Progenitor cell of endocrine pancreas (in vitro differentiated cells): ENCODE data around the gene PLEK2. TPM values are rescaled to one million over a fixed set of nuclear protein-coding genes. Genes with fewer than 3 reads are reported as not detected.

ENCODE experiments used
- DNase-seq: peaks from one replicate; pipeline ENCODE4 v3.0.0; 2021; ENCODE audit warnings: low spot score; ENCODE audit not compliant: unreplicated experiment
- H3K27ac Mint-ChIP-seq: 2 replicates; pipeline ENCODE4 v1.8.0; 2021; ENCODE audit warnings: mild to moderate bottlenecking, moderate library complexity, mixed read lengths
- H3K27me3 Mint-ChIP-seq: 2 replicates; pipeline ENCODE4 v1.8.0; 2021; ENCODE audit warnings: mixed read lengths
- H3K36me3 Mint-ChIP-seq: 2 replicates; pipeline ENCODE4 v1.8.0; 2022; ENCODE audit warnings: mixed read lengths; ENCODE audit not compliant: insufficient read depth
- H3K4me1 Mint-ChIP-seq: 2 replicates; pipeline ENCODE4 v1.8.0; 2021; ENCODE audit warnings: low read depth, mixed read lengths
- H3K4me3 Mint-ChIP-seq: 2 replicates; pipeline ENCODE4 v1.8.0; 2021; ENCODE audit warnings: low read depth, mild to moderate bottlenecking, moderate library complexity, mixed read lengths
- H3K9me3 Mint-ChIP-seq: 2 replicates; pipeline ENCODE4 v1.8.0; 2021; ENCODE audit warnings: low read depth, mixed read lengths
- total RNA-seq: library from RNA; stranded (reverse); gene quantifications from 2 replicates; pipeline ENCODE4 v1.2.1, GENCODE V29; 2021
- TF ChIP-seq, protein P1 (sequence below): fragments of 200-600 bp; sonication (generic); IDR thresholded peaks from one replicate; pipeline ENCODE4 v1.5.0; 2021; ENCODE audit warnings: antibody characterized with exemption, mild to moderate bottlenecking; ENCODE audit not compliant: unreplicated experiment

The PLEK2 gene
- total RNA-seq, 1 donor from 2014 or later, result 0.89 TPM

DNA sequence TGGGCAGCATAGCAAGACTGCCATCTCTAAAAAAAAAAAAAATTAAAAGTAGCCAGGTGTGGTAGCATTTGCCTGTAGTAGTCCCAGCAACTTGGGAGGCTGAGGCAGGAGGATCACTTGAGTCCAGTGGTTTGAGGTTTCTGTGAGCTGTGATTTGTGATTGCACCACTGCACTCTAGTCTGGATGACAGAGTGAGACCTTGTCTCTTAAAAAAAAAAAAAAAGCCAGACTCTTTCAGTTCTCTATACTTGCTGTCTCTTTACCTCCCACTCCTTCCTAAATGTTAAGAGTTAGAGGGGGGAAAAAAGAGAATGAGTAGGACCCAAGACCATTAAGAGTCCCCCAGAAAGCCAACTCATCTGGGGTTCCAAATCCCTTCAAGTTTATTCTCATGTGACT, 34.0 kb downstream of the PLEK2 start:
- H3K36me3 Mint-ChIP-seq, result peaks cover 29% of the 10 kb centered on the region
- H3K27ac Mint-ChIP-seq, result no peak overlapping the region

GRCh38 chr14:67373347-67373746, 38.6 kb downstream of the PLEK2 start:
- TF ChIP-seq, protein P1, sequence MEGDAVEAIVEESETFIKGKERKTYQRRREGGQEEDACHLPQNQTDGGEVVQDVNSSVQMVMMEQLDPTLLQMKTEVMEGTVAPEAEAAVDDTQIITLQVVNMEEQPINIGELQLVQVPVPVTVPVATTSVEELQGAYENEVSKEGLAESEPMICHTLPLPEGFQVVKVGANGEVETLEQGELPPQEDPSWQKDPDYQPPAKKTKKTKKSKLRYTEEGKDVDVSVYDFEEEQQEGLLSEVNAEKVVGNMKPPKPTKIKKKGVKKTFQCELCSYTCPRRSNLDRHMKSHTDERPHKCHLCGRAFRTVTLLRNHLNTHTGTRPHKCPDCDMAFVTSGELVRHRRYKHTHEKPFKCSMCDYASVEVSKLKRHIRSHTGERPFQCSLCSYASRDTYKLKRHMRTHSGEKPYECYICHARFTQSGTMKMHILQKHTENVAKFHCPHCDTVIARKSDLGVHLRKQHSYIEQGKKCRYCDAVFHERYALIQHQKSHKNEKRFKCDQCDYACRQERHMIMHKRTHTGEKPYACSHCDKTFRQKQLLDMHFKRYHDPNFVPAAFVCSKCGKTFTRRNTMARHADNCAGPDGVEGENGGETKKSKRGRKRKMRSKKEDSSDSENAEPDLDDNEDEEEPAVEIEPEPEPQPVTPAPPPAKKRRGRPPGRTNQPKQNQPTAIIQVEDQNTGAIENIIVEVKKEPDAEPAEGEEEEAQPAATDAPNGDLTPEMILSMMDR, result no peak
- no peaks in the 10 kb centered on the region for H3K9me3 Mint-ChIP-seq
- no peak for DNase-seq
- H3K4me1 Mint-ChIP-seq, result peaks cover 6% of the 10 kb centered on the region
- no peaks in the 10 kb centered on the region for H3K27me3 Mint-ChIP-seq
- no peak overlapping the region for H3K4me3 Mint-ChIP-seq
- peaks cover 31% of the 10 kb centered on the region for H3K36me3 Mint-ChIP-seq
- no peak overlapping the region for H3K27ac Mint-ChIP-seq

More for the DNA sequence above, 34.0 kb downstream of the PLEK2 start:
- H3K4me1 Mint-ChIP-seq, result peaks cover 2% of the 10 kb centered on the region
- no peak for DNase-seq
- no peaks in the 10 kb centered on the region for H3K9me3 Mint-ChIP-seq
- TF ChIP-seq, protein P1, result no peak
- H3K4me3 Mint-ChIP-seq, result no peak overlapping the region
- H3K27me3 Mint-ChIP-seq, result no peaks in the 10 kb centered on the region

- Mint-ChIP-seq H3K9me3 (no peaks in the 10 kb centered on the region), H3K27ac (peak overlapping the region; percentile 14), H3K27me3 (no peaks in the 10 kb centered on the region), H3K36me3 (peaks cover 33% of the 10 kb centered on the region), H3K4me3 (no peak overlapping the region), H3K4me1 (peaks cover 6% of the 10 kb centered on the region)
- no peak for DNase-seq
- TF ChIP-seq, protein P1, result no peak
Observed at GRCh38 chr14:67372833-67373232, 39.1 kb downstream of the PLEK2 start.

GRCh38 chr14:67371247-67372148, 40.5 kb downstream of the PLEK2 start:
- DNase-seq, result no peak
- peaks cover 37% of the 10 kb centered on the region for H3K36me3 Mint-ChIP-seq
- TF ChIP-seq, protein P1, result no peak
- peaks cover 6% of the 10 kb centered on the region for H3K4me1 Mint-ChIP-seq
- no peak overlapping the region for H3K27ac Mint-ChIP-seq
- H3K9me3 Mint-ChIP-seq, result no peaks in the 10 kb centered on the region
- H3K27me3 Mint-ChIP-seq, result no peaks in the 10 kb centered on the region
- no peak overlapping the region for H3K4me3 Mint-ChIP-seq

DNA sequence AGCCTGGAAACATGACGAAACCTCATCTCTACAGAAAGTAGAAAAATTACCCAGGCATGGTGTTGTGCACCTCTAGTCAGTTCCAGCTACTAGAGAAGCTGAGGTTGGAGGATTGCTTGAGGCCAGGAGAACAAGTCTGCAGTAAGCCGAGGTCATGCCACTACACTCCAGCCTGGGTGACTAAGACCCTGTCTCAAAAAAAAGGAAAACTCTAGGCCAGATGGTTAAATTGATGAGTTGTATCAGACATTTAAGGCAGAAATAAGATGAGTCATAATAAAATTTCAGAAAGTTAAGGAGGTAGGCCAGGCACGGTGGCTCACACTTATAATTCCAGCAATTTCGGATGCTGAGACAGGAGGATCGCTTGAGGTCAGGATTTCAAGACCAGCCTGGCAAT, 41.1 kb downstream of the PLEK2 start:
- H3K27me3 Mint-ChIP-seq, result no peaks in the 10 kb centered on the region
- H3K27ac Mint-ChIP-seq, result no peak overlapping the region
- peaks cover 6% of the 10 kb centered on the region for H3K4me1 Mint-ChIP-seq
- TF ChIP-seq, protein P1, result no peak
- H3K36me3 Mint-ChIP-seq, result peaks cover 39% of the 10 kb centered on the region
- H3K9me3 Mint-ChIP-seq, result no peaks in the 10 kb centered on the region
- no peak overlapping the region for H3K4me3 Mint-ChIP-seq
- no peak for DNase-seq
